Stomach (tissue), 4 donors: Measurements from ENCODE around the gene ARPP21.

Experiments
- CTCF ChIP-seq, 7 experiments: fragments of 450-650 bp in 4 of 7; fragments of 200-600 bp in 3 of 7; sonication (generic) in 3 of 7; IDR thresholded peaks; one replicate each; pipeline ENCODE4 v1.5.1; 2016 to 2019; ENCODE audit warnings: antibody characterized with exemption in 7 of 7, control low read depth in 2 of 7, mild to moderate bottlenecking in 1 of 7
- POLR2A ChIP-seq, 4 donors: fragments of 450-650 bp; IDR thresholded peaks; one replicate each; pipeline ENCODE4 v1.6.1; 2016; ENCODE audit warnings: antibody characterized with exemption in 4 of 4, control low read depth in 2 of 4, mild to moderate bottlenecking in 1 of 4, moderate library complexity in 1 of 4
- POLR2AphosphoS5 ChIP-seq, 3 donors: sonication (generic); formaldehyde crosslinking; IDR thresholded peaks; one replicate each; pipeline ENCODE4 v1.6.1; 2016; ENCODE audit warnings: antibody characterized with exemption in 3 of 3

- TF ChIP-seq CTCF (IDR thresholded peaks at IDR 0.05), result no peak
- no peak for TF ChIP-seq POLR2A (IDR thresholded peaks at IDR 0.05)
- TF ChIP-seq POLR2AphosphoS5 (IDR thresholded peaks at IDR 0.05), result no peak
These were observed 3.2 kb upstream of the ARPP21 start for GRCh38 chr3:35635926-35636683.
